Transverse colon (tissue), 4 donors: ENCODE measurements around the gene HDAC4.

Experiments
- CTCF ChIP-seq, 5 experiments: fragments of 200-600 bp in 3 of 5; fragments of 450-650 bp in 2 of 5; sonication (generic) in 3 of 5; IDR thresholded peaks; 1 replicate in 2 of 5; 2 replicates in 3 of 5; pipeline ENCODE4 v1.5.1; 2016 to 2017; ENCODE audit warnings: antibody characterized with exemption in 5 of 5, inconsistent platforms in 3 of 5, mild to moderate bottlenecking in 2 of 5, moderate library complexity in 1 of 5
- POLR2AphosphoS5 ChIP-seq, 3 donors: sonication (generic); formaldehyde crosslinking; IDR thresholded peaks; one replicate each; pipeline ENCODE4 v1.6.1; 2016; ENCODE audit warnings: antibody characterized with exemption in 3 of 3

GRCh38 chr2:239180526-239181073 is 220.2 kb downstream of the HDAC4 start:
- TF ChIP-seq CTCF (IDR thresholded peaks at IDR 0.05) = no peak
- no peak for TF ChIP-seq POLR2AphosphoS5 (IDR thresholded peaks at IDR 0.05)
